ENCODE results near the gene HBE1.
"Not testable (repeated sequence)": the region's sequence is repeated elsewhere in the genome, so short reads cannot be mapped to it uniquely, and the experiment has no call there.

The HBE1 gene

DNA sequence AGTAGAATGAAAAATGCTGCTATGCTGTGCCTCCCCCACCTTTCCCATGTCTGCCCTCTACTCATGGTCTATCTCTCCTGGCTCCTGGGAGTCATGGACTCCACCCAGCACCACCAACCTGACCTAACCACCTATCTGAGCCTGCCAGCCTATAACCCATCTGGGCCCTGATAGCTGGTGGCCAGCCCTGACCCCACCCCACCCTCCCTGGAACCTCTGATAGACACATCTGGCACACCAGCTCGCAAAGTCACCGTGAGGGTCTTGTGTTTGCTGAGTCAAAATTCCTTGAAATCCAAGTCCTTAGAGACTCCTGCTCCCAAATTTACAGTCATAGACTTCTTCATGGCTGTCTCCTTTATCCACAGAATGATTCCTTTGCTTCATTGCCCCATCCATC, 14.9 kb upstream of the HBE1 start:
- no peak for DNase-seq

GRCh38 chr11:5283882-5284281, 14.1 kb upstream of the HBE1 start:
- DNase-seq, result no peak

- DNase-seq, result no peak
Measured at GRCh38 chr11:5283086-5283485, 13.3 kb upstream of the HBE1 start.

GRCh38 chr11:5282628-5283027, 12.9 kb upstream of the HBE1 start:
- no peak for DNase-seq

- no peak for DNase-seq
Measured at GRCh38 chr11:5281596-5281995, 11.9 kb upstream of the HBE1 start.

DNA sequence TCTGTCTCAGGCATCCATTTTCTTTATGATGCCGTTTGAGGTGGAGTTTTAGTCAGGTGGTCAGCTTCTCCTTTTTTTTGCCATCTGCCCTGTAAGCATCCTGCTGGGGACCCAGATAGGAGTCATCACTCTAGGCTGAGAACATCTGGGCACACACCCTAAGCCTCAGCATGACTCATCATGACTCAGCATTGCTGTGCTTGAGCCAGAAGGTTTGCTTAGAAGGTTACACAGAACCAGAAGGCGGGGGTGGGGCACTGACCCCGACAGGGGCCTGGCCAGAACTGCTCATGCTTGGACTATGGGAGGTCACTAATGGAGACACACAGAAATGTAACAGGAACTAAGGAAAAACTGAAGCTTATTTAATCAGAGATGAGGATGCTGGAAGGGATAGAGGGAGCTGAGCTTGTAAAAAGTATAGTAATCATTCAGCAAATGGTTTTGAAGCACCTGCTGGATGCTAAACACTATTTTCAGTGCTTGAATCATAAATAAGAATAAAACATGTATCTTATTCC, 10.9 kb upstream of the HBE1 start:
- peak; percentile 16 for DNase-seq

DNA sequence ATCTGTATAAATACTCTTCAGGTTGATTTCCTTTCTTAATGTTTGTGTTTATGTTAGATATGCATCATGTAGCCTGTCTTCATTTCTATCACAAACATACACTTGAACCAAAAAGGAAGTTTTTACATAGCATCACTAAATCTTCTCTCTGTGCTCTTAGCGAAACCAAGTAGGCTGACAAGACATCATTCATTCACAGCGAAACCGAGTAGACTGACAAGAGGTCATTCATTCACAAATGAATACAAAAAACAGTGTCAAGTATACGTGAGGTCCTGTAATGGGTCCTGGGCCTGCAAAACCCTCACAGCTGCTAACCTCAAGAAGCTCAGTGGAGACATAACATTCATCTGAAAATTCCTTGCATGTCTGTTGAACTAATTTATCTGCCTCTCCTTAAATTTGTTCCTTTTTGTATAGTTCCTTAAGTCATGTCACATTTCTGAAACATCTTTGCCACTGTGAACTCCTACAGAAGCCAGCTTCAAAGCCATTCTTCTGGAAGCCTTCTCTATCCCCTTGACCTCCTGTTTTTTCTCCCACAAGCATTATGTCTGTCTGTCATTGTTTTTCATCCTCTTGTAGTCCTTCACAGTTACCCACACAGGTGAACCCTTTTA, 9.8 kb upstream of the HBE1 start:
- no peak for DNase-seq

- DNase-seq, result no peak
Measured at GRCh38 chr11:5277807-5278382, 8.2 kb upstream of the HBE1 start.

- no peak for DNase-seq
Measured at GRCh38 chr11:5276697-5277096, 7.0 kb upstream of the HBE1 start.

DNA sequence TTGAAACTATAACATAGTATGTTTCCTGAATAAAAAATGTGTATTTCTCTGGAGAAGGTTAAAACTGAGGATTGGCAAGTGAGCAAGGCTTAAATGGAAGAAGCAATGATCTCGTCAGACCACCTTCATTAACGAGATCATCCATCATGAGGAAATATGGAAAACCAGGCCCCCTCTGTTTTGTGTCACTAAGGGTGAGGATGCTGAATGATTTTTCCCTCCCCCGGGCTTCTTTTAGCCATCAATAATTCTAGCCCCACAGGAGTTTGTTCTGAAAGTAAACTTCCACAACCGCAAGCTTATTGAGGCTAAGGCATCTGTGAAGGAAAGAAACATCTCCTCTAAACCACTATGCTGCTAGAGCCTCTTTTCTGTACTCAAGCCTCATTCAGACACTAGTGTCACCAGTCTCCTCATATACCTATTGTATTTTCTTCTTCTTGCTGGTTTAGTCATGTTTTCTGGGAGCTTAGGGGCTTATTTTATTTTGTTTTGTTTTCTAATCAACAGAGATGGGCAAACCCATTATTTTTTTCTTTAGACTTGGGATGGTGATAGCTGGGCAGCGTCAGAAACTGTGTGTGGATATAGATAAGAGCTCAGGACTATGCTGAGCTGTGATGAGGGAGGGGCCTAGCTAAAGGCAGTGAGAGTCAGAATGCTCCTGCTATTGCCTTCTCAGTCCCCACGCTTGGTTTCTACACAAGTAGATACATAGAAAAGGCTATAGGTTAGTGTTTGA, 5.8 kb upstream of the HBE1 start:
- DNase-seq, result no peak

DNA sequence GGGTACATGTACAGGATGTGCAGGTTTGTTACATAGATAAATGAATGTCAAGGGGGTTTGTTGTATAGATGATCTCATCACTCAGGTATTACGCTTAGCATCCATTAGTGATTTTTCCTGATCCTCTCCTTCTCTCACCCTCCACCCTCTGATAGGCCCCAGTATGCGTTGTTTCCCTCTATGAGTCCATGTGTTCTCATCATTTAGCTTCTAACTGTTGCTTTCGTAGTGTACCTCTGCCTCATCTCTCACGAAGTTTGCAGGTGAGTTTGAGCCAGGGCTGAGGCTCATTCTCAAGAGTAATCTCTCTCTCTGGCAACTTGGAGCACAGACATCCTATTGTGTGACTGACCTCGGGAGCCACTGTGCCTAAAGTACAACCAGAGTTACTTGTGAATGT, 4.7 kb upstream of the HBE1 start:
- no peak for DNase-seq

DNA sequence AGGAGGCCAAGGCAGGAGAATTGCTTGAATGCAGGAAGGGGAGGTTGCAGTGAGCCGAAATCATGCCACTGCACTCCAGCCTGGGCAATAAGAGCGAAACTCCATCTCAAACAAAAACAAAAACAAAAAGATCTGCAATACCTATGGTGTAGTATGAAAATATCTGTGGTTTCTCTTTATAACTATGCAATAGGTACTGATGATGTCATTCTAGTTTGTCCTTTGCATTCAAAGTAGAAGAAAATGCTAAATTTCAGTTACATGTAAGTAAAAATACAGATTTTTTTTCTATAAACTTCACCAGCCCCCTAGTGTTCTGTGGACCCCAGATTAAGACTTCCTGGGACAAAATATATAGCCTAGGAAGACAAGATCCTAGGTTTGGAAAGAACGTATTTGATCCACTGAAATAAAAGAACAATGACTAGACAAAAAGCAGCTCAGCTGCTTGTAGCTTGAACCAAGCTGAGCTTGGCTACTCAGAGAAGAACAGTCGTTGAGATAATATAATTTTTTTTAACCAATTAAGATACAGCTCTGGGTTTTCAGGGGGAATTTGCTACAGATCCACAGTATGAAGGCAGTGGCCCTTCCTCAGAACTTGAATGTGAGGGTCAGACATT, 2.8 kb upstream of the HBE1 start:
- DNase-seq, result no peak

DNA sequence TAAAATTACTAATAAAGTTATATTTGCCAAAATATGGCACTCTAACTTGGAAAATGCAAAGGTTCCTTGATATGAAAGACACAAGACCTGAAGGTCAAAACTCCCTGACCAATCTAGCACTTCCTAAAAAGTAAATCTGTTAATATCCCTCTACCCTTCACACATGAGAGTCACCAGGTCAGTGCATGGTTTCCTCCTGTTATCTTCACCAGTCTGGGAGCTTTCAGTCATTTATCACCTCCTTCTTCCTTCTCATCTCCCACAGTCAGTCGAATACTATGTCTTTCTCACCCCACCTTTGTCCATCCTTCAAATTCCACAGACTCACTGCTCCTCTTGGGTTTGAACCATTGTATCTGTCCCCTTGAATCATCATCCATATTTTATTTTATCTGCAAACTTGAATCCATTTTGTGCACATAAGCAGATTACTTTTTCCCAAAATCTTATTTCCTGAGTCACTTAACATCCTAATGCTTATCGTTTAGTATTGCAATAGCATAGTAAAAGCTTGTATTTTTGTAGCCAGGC, 2.6 kb downstream of the HBE1 start:
- no peak for DNase-seq

DNA sequence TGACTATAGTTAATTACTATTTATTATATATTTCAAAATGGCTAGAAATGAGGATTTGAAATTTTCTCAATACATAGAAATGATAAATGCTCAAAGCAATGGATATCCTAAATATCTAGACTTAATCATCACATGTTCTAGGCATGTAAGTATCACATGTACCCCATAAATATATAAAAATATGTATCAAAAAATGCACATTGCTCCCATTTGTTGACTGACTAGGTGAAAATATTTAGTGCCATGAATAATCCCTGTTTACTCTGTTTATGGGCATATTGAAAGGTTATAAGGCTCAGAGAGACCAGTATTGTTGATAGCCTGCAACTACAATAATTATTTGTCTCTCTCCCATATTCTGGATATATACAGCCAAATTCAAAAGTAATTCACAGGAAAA, 3.1 kb downstream of the HBE1 start:
- no peak for DNase-seq

DNA sequence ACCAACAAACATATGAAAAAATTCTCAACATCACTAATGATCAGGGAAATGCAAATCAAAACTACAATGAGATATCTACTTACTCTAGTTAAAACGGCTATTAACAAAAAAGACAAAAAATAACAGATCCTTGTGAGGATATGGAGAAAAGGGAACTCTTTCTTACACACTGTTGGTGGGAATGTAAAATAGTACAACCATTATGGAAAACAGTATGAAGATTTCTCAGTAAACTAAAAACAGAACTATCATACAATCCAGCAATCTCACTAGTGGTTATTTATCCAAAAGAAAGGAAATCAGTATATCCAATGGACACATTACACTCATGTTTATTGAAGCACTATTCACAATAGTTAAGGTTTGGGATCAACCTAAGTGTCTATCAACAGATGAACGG, 3.9 kb downstream of the HBE1 start:
- no peak for DNase-seq

DNA sequence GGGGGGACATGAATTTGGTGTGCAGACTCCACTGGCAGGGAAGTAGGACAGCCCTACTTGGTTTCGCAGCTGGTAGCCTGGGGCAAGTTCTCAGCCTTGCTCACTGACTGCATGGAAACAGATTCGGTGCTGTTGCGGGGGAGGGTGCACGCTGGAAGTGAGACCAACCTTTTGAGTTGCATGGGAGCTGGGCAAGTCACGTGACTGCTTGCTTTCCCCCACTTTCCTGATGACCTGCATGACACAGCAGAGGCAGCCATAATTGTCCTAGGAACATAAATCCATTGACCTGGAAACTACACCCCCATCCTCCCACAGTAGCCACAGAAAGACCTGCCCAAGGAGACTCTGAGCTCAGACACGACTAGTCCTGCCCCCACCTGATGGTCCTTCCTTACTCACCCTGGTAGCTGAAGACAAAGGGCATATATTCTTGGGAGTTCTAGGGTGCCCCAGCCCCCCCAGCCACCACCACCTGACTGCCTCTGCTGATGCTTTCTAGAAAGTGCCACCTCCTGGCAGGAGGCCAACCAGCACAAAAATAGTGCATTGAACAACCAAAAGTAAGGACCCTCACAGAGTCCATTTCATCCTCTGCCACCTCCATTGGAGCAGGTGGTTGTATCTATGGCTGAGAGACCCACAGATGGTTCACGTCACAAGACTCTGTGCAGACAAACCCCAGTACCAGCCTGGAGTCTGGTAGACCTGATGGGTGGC, 11.0 kb downstream of the HBE1 start:
- DNase-seq, result no peak

- no peak for DNase-seq
Measured at GRCh38 chr11:5257296-5257695, 12.4 kb downstream of the HBE1 start.

DNA sequence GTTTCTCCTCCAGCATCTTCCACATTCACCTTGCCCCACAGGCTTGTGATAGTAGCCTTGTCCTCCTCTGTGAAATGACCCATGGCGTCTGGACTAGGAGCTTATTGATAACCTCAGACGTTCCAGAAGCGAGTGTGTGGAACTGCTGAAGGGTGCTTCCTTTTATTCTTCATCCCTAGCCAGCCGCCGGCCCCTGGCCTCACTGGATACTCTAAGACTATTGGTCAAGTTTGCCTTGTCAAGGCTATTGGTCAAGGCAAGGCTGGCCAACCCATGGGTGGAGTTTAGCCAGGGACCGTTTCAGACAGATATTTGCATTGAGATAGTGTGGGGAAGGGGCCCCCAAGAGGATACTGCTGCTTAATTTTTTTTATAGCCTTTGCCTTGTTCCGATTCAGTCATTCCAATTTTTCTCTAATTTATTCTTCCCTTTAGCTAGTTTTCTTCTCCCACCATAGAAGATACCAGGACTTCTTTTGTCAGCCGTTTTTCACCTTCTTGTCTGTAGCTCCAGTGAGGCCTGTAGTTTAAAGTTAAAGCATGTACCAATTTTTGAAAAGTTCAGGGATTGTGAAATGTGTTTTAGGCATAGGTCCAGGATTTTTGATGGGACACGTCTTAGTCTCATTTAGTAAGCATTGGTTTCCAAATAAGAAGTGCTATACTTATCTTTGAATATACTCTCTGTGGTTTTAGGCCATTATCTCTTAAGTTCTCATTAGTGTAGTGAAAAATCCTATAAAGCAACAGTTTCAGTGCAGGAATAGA, 14.9 kb downstream of the HBE1 start, which contains the start of gene HBG2:
HBG2 (minus strand) TSS at position 136 of the 768 bp plus-strand sequence; CDS start at position 83, 53 bp downstream.
- not testable (repeated sequence) for DNase-seq

DNA sequence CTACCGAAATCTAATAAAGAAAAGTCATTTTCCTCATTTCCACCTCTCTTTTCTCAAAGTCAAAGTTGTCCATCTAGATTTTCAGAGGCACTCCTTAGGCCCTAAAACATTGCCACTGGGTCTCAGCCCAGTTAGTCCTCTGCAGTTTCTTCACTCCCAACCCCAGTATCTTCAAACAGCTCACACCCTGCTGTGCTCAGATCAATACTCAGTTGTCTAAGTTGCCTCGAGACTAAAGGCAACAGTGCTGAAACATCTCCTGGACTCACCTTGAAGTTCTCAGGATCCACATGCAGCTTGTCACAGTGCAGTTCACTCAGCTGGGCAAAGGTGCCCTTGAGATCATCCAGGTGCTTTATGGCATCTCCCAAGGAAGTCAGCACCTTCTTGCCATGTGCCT, 15.7 kb downstream of the HBE1 start:
- DNase-seq, result not testable (repeated sequence)

- DNase-seq, result not testable (repeated sequence)
Measured at GRCh38 chr11:5253440-5253839, 16.3 kb downstream of the HBE1 start.

GRCh38 chr11:5252919-5253265, 16.9 kb downstream of the HBE1 start:
- no peak for DNase-seq
